Measurements from ENCODE around the gene FERMT1. TPM values are rescaled to one million over a fixed set of nuclear protein-coding genes. Genes with fewer than 3 reads are reported as not detected.
A peak's percentile ranks its signal among the peaks of the same experiment; 100 is the strongest.

Gene FERMT1
- total and polyA plus RNA-seq, 2 of the 13 experiments (the other 11 are each of a cell fraction or from before 2014, with no cell fraction given): 15.8 to 29.5 TPM

- TF ChIP-seq ZNF121 (CRISPR knock-in tag; IDR thresholded peaks at IDR 0.05): peak; percentile 52
- TF ChIP-seq ZBTB33 (CRISPR knock-in tag; IDR thresholded peaks at IDR 0.05): no peak
- TF ChIP-seq LBX2 (CRISPR knock-in tag; IDR thresholded peaks at IDR 0.05; ENCODE audit: borderline replicate concordance): peak; percentile 96; the same call in 1 of the 2 replicates
- TF ChIP-seq CENPT (CRISPR knock-in tag; IDR thresholded peaks at IDR 0.05; ENCODE audit: low read depth): peak; percentile 80
- TF ChIP-seq ZBTB38 (CRISPR knock-in tag; IDR thresholded peaks at IDR 0.05): peak; percentile 86
- TF ChIP-seq DZIP1 (CRISPR knock-in tag; IDR thresholded peaks at IDR 0.05): peak; percentile 88
- 0 out of 2 replicates have a peak, but pooled peaks have one; percentile 47 for TF ChIP-seq ZNF720 (CRISPR knock-in tag; IDR thresholded peaks at IDR 0.05)
- TF ChIP-seq ZNF343 (CRISPR knock-in tag; IDR thresholded peaks at IDR 0.05): peak; percentile 84
- TF ChIP-seq ARNT (IDR thresholded peaks at IDR 0.05): no peak
- peak; percentile 87; the same call in 1 of the 2 replicates for TF ChIP-seq IRF1 (CRISPR knock-in tag; IDR thresholded peaks at IDR 0.05; ENCODE audit: low read depth)
- peak; percentile 96 for TF ChIP-seq MYC (CRISPR knock-in tag; IDR thresholded peaks at IDR 0.05; ENCODE audit: borderline replicate concordance)
- TF ChIP-seq ZNF546 (CRISPR knock-in tag; conservative IDR thresholded peaks at IDR 0.05): peak; percentile 99
- TF ChIP-seq NFYB (CRISPR knock-in tag; IDR thresholded peaks at IDR 0.05): 0 out of 2 replicates have a peak, but pooled peaks have one; percentile 6
- no peak for TF ChIP-seq EHMT2 (IDR thresholded peaks at IDR 0.05; ENCODE audit: borderline replicate concordance, low read depth, low read length)
- TF ChIP-seq RNF2 (conservative IDR thresholded peaks at IDR 0.05; ENCODE audit: low read depth): peak; percentile 98
- peak in 1 of 2 experiments; percentile 33; a peak in 1 of 4 replicates for TF ChIP-seq REST (IDR thresholded peaks at IDR 0.05; ENCODE audit: borderline replicate concordance in 1 of 2, low read depth in 1 of 2, low read length in 2 of 2)
- TF ChIP-seq ZNF879 (CRISPR knock-in tag; IDR thresholded peaks at IDR 0.05): peak; percentile 64; the same call in 1 of the 2 replicates
- peak; percentile 93 for TF ChIP-seq SALL1 (CRISPR knock-in tag; IDR thresholded peaks at IDR 0.05)
- TF ChIP-seq TAF1 (CRISPR knock-in tag; IDR thresholded peaks at IDR 0.05): peak; percentile 81
- peak; percentile 75 for TF ChIP-seq ADNP (CRISPR knock-in tag; IDR thresholded peaks at IDR 0.05)
Measured at GRCh38 chr20:6122873-6123648, at the start of gene FERMT1 (continued).
